ENCODE data around the gene CCDC178.
"Not testable (repeated sequence)": the region's sequence is repeated elsewhere in the genome, so short reads cannot be mapped to it uniquely, and the experiment has no call there.

The CCDC178 gene

GRCh38 chr18:33440060-33441043 lies at the start of gene CCDC178:
Gene CCDC178 (minus strand): TSS chr18:33440721. CDS start chr18:33412088, 28,633 bp downstream.
- DNase-seq (ENCODE audit: low read depth in 2 of 3, low spot score in 1 of 3), result no peak

- no peak for DNase-seq (ENCODE audit: low read depth in 2 of 3, low spot score in 1 of 3)
Measured at GRCh38 chr18:33483908-33484307, 43.4 kb upstream of the CCDC178 start.

- no peak for DNase-seq (ENCODE audit: low read depth in 2 of 3, low spot score in 1 of 3)
Measured at GRCh38 chr18:33472509-33472908, 32.0 kb upstream of the CCDC178 start.

GRCh38 chr18:33470216-33470615 lies 29.7 kb upstream of the CCDC178 start:
- DNase-seq (ENCODE audit: low read depth in 2 of 3, low spot score in 1 of 3), result no peak

GRCh38 chr18:33469699-33470098 lies 29.2 kb upstream of the CCDC178 start:
- no peak for DNase-seq (ENCODE audit: low read depth in 2 of 3, low spot score in 1 of 3)

- DNase-seq (ENCODE audit: low read depth in 2 of 3, low spot score in 1 of 3), result no peak
Measured at GRCh38 chr18:33467531-33467930, 27.0 kb upstream of the CCDC178 start.

GRCh38 chr18:33466822-33467221 lies 26.3 kb upstream of the CCDC178 start:
- no peak for DNase-seq (ENCODE audit: low read depth in 2 of 3, low spot score in 1 of 3)

GRCh38 chr18:33460681-33461080 lies 20.2 kb upstream of the CCDC178 start:
- DNase-seq (ENCODE audit: low read depth in 2 of 3, low spot score in 1 of 3), result no peak

- DNase-seq (ENCODE audit: low read depth in 2 of 3, low spot score in 1 of 3), result no peak
Measured at GRCh38 chr18:33459612-33460011, 19.1 kb upstream of the CCDC178 start.

GRCh38 chr18:33446604-33447003 lies 6.1 kb upstream of the CCDC178 start:
- DNase-seq (ENCODE audit: low read depth in 2 of 3, low spot score in 1 of 3), result no peak

GRCh38 chr18:33444709-33445108 lies 4.2 kb upstream of the CCDC178 start:
- no peak for DNase-seq (ENCODE audit: low read depth in 2 of 3, low spot score in 1 of 3)

GRCh38 chr18:33432857-33433256 lies 7.7 kb downstream of the CCDC178 start:
- no peak for DNase-seq (ENCODE audit: low read depth in 2 of 3, low spot score in 1 of 3)

GRCh38 chr18:33427549-33427948 lies 13.0 kb downstream of the CCDC178 start:
- no peak for DNase-seq (ENCODE audit: low read depth in 2 of 3, low spot score in 1 of 3)

GRCh38 chr18:33424266-33424946 lies 16.1 kb downstream of the CCDC178 start:
- DNase-seq (ENCODE audit: low read depth in 2 of 3, low spot score in 1 of 3), result no peak

- no peak for DNase-seq (ENCODE audit: low read depth in 2 of 3, low spot score in 1 of 3)
Measured at GRCh38 chr18:33421225-33421624, 19.3 kb downstream of the CCDC178 start.

GRCh38 chr18:33404244-33404873 lies 36.2 kb downstream of the CCDC178 start:
- no peak for DNase-seq (ENCODE audit: low read depth in 2 of 3, low spot score in 1 of 3)

GRCh38 chr18:33398939-33399338 lies 41.6 kb downstream of the CCDC178 start:
- DNase-seq (ENCODE audit: low read depth in 2 of 3, low spot score in 1 of 3), result not testable (repeated sequence)

GRCh38 chr18:33375829-33376228 lies 64.7 kb downstream of the CCDC178 start:
- DNase-seq (ENCODE audit: low read depth in 2 of 3, low spot score in 1 of 3), result no peak

- no peak for DNase-seq (ENCODE audit: low read depth in 2 of 3, low spot score in 1 of 3)
Measured at GRCh38 chr18:33372442-33372841, 68.1 kb downstream of the CCDC178 start.

GRCh38 chr18:33369711-33370449 lies 70.6 kb downstream of the CCDC178 start:
- no peak for DNase-seq (ENCODE audit: low read depth in 2 of 3, low spot score in 1 of 3)

- DNase-seq (ENCODE audit: low read depth in 2 of 3, low spot score in 1 of 3), result no peak
Measured at GRCh38 chr18:33356735-33357134, 83.8 kb downstream of the CCDC178 start.

All from stimulated activated CD4-positive, alpha-beta T cell treated with anti-CD3 and anti-CD28 coated beads, Interleukin-12 subunit alpha, Interleukin-12 subunit beta, amount 100 ng/mL, for 48 hours (primary cell).